NCI-H2107 treated with DMSO at 0.1 percent for 48 hours (cell line): ENCODE measurements around the gene AMMECR1L.
"Not testable (repeated sequence)": the region's sequence is repeated elsewhere in the genome, so short reads cannot be mapped to it uniquely, and the experiment has no call there.

Experiments used
- DNase-seq: peaks from one replicate; lab custom pipeline; 2025; ENCODE audit not compliant: unreplicated experiment; lab: John Stamatoyannopoulos, UW

The AMMECR1L gene

DNA sequence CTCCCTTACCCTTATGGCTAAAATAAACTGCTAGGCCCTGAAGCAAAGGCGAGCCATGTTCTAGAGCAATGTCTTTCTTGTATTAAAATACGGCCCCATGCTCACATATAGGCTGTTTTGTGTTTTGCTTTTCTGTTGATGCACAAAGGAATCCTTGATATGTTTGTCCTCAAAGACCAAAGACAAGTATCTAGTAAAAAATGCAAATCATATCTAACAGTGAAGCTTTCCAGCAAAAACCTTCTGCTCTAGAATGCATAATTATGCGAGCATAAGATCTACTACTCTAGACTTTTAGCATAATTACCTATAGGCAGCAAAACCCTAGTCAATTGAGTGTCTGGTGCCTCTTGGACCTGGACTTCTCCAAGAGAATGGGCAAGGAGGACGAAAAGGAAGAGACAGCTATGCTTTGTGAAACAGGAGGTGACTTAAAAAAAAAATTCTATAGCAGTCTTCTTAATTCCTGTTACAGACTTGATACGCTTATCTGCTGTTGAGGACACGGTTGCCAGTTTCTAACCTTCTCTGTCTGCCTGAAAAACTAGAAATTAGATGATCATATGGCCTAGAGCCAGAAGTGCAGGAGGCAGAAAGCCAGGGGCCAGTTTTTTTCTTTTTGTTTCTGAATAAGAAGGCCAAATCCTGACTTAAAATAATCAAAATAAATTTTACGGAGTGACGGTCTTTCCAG is 1.5 kb upstream of the AMMECR1L start:
- no peak for DNase-seq

DNA sequence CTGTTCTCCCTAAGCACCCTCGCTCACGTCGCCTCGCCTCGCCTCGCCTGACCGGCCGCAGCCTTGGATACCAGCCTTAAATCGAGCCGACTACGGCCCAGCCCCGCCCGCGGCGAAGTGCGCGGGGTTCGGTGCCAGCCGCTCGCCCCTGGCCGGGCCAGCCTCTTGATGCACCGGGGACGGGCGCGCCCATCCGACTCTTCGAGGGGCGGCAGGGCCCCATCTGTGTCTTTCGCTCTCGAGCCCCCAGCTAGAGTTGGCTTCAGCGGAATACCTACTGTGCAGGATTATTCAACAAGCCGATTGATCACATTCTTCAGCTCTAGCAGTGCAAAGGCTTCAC is 808 bp upstream of the AMMECR1L start:
- not testable (repeated sequence) for DNase-seq

DNA sequence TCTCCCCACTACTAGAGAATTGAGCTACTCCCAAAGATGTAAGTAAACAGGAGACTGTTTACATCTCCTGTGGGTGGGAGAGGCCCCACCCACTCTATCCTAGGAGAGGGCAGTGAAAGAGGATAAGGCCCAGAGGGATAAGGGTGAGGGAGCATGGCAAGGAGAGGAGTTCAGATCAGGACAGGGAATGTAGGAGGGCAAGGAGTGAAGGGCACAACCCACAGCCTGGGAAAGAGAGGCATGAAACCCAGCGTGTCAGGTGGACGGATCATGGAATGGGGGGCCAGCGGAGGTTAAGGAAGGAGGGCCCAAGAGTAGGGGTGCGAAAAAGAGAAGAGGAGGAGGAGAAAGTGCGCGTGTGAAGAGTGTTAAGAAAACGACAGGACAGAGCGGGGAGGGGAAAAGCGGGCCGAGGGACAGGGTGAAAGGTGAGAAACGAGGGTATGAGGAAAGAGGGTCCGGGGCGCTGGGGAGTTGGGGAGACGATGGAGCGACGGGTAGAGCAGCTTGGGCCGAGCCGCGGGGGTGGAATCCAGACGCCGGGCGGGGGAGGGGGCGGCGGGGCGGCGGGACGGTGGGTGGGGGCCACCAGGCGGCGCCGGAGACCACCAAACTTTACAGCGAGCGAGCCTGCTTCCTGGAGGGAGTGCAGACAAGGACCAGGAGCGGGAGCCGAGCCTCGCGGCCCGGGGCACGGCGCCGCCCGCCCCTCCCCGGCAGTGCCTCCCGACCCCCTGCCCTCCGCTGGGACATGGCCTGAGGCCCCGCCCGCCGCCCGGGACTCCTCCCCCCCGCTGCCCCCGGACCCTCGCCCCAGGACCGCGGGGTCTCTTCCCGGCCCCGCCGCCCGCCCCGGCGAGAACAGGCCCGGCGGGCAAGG is 655 bp downstream of the AMMECR1L start:
- not testable (repeated sequence) for DNase-seq

DNA sequence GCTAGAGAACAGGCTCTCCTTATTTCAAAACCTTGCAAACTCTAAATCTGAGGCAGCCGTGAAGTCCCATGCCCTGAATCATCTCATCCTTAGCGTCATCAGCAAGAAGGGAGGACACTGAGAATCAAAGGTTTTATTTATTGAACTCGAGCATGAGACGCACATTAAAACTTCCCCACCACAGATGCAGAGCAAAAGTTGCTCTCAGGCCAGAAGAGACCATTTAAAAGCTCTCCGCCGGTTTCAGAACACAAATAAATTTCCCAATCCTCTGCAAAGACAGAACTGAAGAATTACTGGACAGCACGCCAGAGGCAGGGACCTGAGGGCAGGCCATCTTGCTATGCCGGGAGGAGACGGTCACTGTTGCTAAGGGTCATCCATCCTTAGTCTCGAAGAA is 1.3 kb downstream of the AMMECR1L start:
- no peak for DNase-seq

DNA sequence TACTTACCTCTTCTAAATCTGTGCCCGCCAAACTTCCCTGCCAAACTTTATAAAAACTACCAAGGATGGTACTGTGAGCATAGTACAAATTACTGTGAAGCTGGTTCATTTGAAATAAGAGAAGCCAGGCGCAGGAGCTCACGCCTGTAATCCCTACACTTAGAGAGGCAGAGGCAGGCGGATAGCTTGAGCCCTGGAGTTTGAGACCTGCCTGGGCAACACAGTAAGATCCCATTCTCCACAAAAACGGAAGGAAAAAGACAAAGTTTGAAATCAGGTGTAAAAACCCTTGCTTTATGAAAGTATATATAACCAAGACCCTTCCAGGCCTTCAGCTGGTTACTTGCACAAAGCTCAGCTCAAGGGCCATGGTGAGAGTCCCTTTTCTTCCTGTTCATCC is 5.9 kb downstream of the AMMECR1L start:
- no peak for DNase-seq

DNA sequence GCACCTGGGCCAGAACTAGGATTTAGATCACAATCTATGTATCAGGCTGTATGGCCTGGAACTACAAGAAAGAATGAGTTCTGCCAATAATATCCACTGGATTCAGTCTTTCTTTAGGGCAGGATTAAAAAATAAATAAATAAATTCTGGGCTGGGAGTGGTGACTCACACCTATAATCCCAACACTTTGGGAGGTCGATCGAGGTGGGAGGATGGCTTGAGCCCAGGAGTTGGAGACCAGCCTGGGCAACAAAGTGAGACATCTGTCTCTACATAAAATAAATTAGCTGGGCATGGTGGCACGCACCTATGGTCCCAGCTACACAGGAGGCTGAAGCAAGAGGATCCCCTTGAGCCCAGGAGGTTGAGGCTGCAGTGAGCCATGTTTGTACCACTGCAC is 8.1 kb downstream of the AMMECR1L start:
- DNase-seq: no peak

DNA sequence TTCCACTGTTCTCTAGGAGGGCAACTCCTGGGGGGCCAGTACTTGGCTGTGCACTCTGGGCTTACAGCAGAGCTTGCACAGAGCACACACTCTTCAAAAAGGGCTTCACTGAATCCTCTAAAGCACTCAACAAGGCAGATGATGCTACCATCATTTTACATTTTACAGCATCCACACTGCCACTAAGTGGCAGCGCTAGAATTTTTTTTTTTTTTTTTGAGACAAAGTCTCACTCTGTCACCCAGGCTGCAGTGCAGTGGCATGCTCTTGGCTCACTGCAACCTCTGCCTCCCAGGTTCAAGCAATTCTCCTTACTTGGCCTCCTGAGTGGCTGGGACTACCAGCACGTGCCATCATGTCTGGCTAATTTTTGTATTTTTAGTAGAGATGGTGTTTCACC is 8.6 kb downstream of the AMMECR1L start:
- no peak for DNase-seq

DNA sequence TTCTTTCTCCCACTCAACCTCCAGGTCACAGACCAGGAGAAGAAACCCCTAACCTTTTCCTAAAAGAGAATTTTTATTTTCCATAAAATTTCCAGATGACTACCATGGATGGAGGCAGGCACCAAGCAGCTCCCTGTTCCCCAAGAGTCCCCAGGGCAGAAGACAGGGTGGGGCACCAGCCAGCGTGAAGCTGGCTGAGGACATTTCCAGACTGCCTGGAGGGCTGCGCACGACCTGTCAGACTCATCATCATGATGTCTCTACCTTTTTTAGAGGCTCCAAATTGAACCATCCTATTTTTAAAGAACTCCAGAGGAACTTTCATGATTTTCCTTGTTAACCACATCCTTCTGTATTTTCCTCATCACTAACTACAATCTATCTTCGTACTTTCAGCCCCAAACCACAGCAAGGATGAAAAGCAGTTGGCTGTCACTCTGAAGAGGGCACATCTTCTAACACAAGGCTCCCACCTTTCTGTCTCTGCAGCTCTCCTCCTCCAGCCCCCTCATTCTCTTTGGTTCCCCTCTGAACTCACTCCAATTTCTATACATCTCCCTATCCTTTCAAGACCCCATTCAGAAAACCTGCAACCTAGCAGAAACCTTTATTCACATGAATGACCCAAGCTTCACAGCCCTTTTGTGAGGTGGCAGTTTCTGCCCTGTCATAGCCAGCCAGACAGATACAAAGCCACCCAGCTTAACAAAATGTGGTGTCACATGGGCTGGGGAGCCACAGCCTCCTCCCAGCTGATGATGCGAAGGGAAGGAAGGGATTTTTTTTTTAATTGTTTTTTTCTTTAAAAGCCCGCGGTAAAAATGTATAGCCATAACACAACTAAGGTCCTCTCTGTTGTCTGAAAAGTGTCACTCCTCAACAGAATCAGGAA is 11.1 kb downstream of the AMMECR1L start:
- no peak for DNase-seq

DNA sequence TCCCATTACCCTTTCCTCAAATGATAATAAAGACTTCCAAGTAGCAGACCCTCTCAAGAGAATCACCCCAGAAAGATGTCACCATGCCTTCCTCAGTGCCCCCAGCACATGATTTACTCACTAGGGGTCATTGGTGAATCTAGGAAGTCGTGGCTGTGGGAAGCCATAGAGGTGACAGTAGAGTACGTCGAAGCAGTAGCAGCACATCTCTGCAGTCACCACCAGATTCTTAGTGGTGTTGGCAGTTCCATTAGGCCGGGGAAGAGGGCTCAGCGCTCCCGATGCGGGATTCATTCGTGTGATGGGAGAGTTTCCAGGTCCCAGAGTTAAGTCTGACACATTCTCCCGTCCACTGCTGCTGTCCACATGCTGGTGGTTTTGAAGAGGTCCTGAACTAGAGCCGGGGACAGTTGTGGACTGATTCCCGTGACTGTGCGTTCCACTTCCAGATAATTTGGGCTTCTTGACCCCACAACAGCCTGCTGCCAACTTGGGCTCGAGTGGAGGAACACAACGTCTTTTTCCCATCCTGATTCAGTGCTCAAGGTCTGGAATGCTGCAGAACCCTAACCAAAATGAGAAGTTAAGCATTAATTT is 12.0 kb downstream of the AMMECR1L start:
- no peak for DNase-seq

DNA sequence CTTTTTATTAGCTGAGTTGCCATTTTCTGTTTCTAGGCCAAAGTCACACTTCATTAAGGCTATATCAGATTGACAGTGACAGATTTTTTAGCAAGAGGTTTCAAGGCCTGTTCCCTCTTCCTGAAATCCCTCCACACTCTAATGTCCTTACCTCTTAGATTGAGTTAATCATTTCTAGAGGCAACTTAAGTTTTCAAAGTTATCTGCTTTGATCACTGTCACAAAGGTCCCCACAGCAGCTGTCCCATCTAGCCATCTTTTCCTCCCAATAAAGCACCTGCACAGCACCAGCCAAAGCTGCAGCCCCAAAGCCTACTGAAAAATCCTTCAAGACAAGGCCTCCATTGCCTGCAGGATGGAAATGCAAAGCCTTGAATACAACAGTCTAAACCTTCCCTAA is 13.4 kb downstream of the AMMECR1L start:
- DNase-seq: no peak

DNA sequence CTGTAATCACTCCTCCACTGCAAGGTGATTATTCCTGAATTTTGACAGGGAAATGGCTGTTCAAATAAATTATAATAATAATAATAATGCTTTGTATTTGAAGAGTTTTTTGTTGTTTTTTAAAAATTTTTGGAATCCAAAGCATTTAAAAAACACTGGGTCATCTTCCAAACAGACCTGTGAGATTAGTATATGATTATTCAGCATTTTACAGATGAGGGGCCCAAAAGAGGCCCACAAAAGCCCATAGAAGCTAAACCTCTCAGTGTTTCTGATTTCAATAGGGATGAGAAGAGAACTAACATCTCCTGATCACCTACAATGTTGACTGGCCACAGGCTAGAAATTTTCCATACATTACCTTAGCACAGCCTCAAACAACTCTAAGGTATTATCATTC is 19.8 kb downstream of the AMMECR1L start:
- DNase-seq: no peak

DNA sequence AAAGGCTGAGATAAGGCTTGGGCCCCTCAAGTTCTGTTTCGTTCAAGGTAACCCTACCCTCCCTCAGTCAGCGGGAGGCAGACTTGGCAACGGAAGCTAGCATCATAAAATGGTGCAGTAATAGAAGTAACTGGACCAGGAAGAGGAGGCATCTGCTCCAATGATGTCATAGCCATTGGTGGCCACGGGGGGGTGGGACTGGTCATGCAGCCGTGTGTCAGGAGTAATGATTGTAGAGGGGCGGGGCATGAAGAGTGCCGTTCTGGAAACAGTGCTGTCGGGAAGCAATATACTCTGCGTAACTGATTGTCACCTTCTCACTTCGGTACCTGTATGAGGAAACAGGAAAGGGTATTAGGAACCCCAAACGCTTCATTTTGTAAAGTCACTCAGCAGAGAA is 20.9 kb downstream of the AMMECR1L start:
- no peak for DNase-seq

DNA sequence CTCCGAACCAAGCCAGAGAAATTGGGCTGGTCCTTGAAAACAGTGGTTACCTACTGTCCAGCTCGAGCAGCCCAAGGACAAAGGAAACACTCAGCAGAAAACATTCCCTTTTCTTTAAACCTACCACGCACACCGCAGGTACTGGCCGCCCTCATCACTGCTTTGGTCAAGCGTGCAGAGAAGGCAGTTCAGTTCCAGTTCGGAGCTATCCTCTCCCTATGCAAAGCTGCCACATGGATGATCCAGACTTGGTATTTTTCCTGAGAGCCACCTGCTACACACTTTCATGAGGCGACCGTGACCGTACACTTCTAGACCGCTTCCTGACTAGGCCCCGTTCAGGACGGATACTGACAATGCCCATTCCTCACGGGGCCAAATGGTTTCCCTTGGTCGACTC is 23.5 kb downstream of the AMMECR1L start:
- DNase-seq: no peak

DNA sequence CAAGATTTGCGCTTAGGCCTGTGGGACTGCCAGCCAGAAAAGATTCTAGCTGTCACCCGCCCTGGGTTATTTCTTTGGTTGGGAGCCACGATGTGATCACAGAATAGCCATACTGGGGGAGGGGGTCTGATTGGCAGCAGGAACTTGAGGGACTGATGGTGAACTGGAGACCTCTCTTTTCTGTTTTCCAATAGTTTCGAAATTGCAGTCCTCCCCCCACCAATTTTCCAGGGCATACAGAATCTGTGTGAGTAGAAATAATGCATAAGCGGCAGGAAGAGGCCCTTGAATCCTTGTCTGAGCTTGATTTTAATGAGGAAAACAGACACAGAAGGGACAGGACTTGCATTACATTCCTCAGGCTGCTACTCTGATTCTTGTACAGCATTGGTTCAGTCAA is 25.6 kb downstream of the AMMECR1L start:
- no peak for DNase-seq

DNA sequence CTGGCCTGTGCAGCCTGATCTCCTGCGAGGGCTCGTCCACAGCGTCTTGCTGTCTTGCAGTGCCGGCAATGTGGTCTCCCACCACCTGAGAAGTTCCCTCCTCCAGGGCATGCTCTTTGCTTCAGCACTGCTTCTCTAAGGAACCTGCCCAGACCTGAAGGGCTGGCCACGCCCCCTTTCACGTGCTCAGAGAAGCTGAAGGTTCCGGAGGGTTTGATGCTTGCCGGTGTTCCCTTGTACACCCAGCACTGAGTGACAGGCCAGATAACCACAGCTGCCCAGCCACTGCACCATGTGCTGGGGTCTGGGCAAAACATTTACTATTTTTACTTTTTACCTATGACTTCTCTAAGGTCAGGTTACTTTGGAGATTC is 26.1 kb downstream of the AMMECR1L start:
- DNase-seq: no peak

DNA sequence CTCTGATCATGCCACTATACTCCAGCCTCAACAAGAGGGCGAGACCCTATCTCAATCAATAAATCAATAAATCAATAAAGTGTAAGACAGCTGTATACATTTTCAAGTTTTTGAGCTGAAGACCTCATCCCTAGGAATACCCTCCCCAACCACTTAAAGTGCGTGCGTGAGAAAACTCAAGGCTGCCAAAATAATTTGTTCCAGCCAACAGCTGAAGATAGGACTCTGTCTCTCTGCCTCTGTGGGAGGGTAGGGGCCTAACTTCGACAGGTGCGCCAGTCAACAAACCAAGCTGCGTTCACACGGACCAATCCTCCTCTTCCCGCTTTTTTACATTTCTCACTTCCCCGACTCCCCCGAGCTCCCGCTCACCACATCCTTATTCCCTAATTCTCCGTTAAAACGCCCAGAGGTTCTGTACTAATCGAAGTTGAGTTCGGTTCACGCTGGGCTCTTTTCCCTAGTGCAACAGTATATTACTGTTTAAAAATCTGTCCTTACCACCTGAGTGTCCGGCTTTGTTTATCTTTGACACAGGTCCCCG is 28.4 kb downstream of the AMMECR1L start:
- peak; percentile 20 for DNase-seq

DNA sequence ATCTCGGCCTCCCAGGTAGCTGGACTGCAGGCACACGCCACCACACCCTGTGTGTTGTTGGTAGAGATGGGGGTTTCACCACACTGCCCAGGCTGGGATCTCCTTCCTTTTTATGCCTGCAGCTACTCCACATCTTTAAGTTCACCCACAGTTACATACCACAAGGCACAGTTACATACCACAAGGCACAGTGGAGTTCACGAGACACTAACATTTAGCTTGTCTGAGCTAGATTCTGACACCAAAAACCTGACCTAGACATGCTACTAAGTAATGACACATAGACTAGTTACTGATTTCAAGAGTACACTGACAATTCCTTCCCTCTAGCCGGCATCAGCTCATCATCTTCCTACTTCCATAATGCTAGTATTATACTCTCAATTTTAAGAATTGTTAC is 32.1 kb downstream of the AMMECR1L start:
- no peak for DNase-seq

DNA sequence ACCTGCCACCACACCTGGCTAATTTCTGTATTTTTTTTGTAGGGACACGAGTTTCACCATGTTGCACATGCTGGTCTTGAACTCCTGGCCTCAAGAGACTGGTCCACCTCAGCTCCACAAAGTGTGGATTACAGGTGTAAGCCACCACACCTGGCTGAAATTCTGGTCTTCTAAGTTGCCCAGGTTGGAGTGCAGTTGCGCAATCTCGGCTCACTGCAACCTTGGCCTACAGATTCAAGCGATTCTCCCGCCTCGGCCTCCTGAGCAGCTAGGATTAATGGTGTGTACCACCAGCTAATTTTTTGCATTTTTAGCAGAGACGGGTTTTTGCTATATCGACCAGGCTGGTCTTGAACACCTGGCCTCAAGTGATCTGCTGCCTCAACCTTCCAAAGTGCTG is 33.4 kb downstream of the AMMECR1L start:
- no peak for DNase-seq

DNA sequence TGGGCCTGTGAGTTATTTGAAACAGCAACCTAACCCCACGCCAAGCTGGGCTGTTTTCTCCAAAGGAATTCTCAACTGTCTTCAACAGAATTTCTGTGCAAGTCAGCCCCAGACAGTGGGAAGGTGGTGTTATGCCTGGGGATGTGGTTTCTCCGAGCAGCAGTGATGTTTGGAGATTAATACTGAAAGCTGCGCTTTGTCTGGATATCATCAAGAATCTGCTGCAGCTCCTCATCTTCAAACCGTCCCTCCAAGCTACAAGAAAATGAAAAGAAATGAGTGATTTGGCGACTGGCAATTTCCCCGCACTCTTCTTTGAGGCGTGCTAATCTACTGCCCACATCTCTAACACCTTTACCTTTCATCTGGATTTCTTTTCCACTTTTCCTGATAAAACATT is 37.8 kb downstream of the AMMECR1L start:
- no peak for DNase-seq

DNA sequence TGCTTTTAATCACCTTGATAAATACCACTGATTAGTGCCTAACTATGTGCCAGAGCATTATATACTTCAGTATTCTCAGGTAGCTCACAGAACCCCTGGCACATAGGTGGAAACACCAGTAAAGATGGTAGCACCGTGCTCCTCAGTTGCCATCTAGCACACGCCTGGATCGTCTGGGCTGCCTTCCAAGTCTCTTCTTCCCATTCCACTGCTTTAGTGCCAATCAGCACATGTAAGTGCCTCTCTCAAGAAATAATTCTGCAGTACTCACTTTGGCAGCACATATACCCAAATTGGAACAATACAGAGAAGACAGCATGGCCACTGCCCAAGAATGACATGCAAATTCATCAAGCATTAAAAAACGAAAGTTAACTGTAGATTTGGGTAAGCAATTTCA is 40.8 kb downstream of the AMMECR1L start:
- no peak for DNase-seq

DNA sequence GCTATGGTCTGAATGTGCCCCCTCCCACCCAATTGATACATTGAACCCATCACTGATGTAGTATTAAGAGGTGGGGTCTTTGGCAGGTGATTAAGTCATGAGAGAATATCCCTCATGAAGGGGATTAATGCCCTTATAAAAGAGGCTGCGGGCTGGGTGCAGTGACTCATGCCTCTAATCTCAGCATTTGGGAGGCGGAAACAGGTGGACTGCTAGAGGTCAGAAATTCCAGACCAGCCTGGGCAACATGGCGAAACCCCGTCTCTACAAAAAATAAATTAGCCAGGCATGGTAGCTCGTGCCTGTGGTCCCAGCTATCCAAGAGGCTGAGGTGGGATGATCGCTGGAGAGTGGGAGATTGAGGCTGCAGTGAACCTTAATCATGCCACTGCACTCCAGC is 42.1 kb downstream of the AMMECR1L start:
- no peak for DNase-seq
